D721Med (cell line): ENCODE results near the gene TTBK2.

Experiments used
- DNase-seq: peaks from one replicate; pipeline ENCODE4 v3.0.0; 2011; ENCODE audit warnings: low spot score; ENCODE audit not compliant: insufficient read length
- FAIRE-seq: peaks from 2 replicates; lab custom pipeline; 2011; peaks lifted over from hg19 to GRCh38; lab: Jason Lieb, UNC
- TF ChIP-seq, protein P1 (sequence below): IDR thresholded peaks from 2 replicates; pipeline ENCODE4 v1.5.1; 2012; ENCODE audit warnings: mild to moderate bottlenecking, control low read depth; ENCODE audit not compliant: insufficient read depth; ENCODE audit errors: missing control alignments

TTBK2 gene

DNA sequence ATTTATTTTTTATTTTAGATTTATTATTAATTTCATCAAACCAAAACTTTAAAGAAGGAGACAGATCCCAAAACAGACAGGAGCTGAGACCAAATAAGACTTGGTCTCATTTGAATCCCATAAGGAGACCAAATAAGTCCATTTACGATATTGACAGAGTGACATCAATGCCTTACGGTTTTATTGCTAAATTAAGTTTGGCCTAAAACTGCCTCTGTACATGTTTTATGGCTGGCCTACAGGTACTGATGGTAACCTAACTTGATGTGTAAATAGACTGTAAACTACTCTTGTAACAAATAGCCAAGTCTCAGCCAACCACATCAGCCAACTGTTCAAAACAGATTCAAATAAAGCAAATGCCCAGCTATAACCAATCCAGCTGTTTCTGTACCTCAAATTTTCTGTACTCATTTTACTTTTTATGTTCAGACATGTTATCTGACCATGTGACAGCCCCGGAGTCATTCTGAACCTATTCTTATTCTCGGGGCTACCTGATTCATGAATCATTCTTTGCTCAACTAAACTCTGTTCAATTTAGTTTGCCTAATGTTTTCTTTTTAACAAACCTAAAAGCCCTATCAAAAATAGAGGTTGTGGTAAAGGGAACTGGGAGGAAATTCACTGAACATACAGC, 94.2 kb downstream of the TTBK2 start:
- FAIRE-seq (no peak), DNase-seq (no peak)
- TF ChIP-seq, protein P1, sequence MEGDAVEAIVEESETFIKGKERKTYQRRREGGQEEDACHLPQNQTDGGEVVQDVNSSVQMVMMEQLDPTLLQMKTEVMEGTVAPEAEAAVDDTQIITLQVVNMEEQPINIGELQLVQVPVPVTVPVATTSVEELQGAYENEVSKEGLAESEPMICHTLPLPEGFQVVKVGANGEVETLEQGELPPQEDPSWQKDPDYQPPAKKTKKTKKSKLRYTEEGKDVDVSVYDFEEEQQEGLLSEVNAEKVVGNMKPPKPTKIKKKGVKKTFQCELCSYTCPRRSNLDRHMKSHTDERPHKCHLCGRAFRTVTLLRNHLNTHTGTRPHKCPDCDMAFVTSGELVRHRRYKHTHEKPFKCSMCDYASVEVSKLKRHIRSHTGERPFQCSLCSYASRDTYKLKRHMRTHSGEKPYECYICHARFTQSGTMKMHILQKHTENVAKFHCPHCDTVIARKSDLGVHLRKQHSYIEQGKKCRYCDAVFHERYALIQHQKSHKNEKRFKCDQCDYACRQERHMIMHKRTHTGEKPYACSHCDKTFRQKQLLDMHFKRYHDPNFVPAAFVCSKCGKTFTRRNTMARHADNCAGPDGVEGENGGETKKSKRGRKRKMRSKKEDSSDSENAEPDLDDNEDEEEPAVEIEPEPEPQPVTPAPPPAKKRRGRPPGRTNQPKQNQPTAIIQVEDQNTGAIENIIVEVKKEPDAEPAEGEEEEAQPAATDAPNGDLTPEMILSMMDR, result no peak

DNA sequence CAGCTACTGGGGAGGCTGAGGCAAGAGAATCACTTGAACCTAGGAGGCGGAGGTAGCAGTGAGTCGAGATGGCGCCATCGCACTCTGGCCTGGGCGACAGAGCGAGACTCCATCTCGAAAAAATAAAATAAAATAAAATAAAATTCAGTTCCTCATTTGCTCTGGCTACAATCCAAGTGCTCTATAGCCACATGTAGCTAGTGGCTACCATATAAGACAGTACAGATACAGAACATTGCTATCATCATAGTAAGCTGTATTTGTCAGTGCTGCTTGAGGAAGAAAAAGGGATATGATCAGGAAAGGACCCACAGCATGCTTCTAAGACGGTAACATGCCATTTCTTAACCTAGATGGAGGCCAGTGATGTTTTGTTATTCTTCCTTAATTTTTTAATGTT, 95.0 kb downstream of the TTBK2 start:
- TF ChIP-seq, protein P1, result no peak
- DNase-seq (no peak), FAIRE-seq (no peak)

DNA sequence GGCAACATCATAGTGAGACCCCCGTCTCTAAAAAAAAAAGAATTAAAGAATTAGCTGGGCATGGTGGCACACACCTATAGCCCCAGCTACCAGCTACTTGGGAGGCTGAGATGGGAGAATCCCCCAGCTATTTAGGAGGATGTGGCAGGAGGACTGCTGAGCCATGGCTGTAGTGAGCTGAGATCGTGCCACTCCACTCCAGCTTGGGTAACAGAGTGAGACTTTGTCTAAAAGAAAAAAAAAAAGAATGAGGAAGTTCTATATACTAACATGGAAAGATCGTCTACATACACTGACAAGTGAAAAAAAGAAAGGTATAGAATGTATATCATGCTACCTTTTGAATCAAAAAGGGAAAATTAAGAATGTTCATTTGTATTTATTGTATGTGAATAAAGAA, 99.8 kb downstream of the TTBK2 start:
- DNase-seq (no peak), FAIRE-seq (no peak)
- TF ChIP-seq, protein P1, result no peak

DNA sequence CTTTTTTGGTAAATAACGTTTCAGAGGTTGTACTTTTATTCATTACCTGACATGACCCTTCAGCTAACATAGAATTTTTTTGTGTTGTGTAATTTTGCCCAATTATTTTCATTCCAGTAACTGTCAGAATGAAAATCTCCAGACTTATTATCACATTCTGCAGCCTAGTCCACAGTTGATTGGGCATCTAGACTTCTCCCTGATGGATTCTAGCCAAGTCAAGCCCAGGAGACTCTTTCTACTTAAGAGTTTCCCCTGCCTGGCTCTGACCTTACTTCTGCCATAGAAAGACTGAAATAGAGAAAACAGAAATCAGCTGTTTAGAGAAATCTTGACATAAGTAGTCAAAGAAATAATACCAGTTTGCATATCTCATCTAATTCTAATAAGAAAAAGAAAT, 100.8 kb downstream of the TTBK2 start:
- TF ChIP-seq, protein P1, result no peak
- DNase-seq (no peak), FAIRE-seq (no peak)

DNA sequence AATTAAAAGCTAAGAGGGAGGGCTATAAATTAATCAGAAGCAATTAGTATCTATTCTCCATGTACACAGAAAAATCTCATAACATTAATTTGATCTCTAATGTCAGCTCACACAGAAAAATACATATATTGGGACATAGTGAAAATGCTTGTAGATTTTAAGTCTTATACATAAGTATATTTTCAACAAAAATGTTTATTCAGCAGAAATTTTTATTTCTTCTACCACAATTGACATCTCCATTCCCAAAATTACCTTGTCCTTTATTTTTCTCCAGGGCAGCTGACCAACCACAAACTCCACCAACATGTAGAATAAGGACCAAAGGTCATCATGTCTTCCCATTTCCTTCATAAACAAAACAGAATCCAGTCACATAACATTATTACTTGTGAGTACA, 109.1 kb downstream of the TTBK2 start:
- FAIRE-seq, result no peak
- no peak for DNase-seq
- TF ChIP-seq, protein P1, result no peak

DNA sequence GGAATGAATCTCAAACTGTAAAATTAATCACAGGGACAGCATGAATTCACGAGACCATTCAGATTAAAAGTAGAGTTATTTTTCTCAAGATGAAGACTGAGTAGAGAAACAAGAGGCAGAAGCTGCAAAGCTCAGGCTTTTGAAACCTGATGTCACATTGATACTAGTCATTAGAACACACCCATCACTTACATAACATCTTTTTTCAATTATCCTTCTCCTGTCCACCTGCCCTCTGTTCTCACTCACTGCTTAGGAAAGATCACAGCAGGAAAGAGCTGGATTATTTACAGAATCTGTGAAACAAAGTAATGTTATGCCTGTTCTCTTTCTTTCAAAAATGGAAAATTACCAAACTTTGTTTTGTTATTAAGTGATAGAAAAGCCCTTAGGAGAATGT, 111.7 kb downstream of the TTBK2 start:
- FAIRE-seq, result no peak
- DNase-seq, result no peak
- TF ChIP-seq, protein P1, result no peak

DNA sequence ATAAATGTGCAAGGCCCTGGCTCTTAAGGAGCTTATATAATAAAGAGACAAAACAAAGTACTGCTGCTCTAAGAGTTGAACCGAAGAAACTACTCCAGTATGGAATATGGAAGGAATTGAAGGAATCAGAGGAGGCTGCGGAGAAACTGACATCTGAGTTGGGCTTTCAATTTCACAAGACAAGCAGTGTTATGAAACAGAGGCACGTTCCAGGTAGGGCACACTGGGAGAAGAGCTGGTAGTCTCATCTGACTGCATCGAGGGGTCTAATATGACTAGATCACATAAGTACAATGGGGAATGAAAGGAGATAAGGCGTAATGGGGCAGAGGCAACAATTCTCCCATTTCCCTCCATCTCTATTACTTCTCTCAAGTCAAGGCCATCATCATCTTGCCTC, 115.3 kb downstream of the TTBK2 start:
- no peak for FAIRE-seq
- TF ChIP-seq, protein P1, result no peak

More for the DNA sequence above, 115.3 kb downstream of the TTBK2 start:
- DNase-seq, result no peak
